GM18526 (cell line): ENCODE data around the gene DPP6.

Experiments
- POLR2A ChIP-seq: IDR thresholded peaks from 3 replicates; pipeline ENCODE4 v1.6.1; 2011; ENCODE audit not compliant: insufficient read length; ENCODE audit errors: extremely low read depth

DPP6 gene

DNA sequence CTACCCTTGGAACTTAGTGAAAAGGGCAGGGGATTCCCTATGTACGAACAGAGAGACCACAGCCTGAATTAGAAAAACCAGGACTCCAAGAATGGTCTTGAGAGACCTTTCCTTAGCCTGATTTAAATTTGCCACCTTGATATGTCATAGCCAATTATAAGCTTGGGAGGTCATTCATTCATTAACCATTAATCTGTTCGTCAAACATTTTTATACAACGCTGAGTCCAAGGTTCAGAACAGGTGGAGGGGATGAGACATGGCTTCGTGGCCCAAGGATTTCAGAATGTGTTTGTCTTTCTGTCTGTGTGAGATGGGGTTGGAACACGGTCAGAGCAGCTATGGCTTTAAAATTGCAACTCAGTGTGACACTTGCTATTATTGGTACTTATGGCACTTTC, 792.8 kb downstream of the DPP6 start:
- TF ChIP-seq POLR2A: no peak

- no peak for TF ChIP-seq POLR2A
These were observed 796.3 kb downstream of the DPP6 start for GRCh38 chr7:154848464-154848863.

- no peak for TF ChIP-seq POLR2A
These were observed 800.0 kb downstream of the DPP6 start for GRCh38 chr7:154852205-154852604.

GRCh38 chr7:154853063-154853726, 801.0 kb downstream of the DPP6 start:
- no peak for TF ChIP-seq POLR2A

DNA sequence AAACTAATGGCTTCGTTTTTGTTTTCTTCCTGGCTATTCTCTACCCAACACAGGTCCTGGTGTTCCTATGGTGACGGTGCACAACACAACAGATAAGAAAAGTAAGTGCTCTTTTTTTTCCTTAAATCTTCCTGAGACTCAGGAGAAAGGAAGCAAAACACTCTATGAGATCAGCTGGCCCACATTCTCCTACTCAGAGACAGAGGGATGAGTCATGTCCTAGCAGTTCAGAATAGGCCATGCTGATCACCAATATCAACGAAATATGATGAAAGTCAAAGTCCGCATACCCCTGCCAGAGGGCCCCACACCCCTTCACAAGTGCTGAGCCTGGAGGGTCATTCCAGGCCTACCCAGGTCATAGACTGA, 801.5 kb downstream of the DPP6 start:
- no peak for TF ChIP-seq POLR2A

GRCh38 chr7:154854836-154855235, 802.6 kb downstream of the DPP6 start:
- TF ChIP-seq POLR2A: no peak

DNA sequence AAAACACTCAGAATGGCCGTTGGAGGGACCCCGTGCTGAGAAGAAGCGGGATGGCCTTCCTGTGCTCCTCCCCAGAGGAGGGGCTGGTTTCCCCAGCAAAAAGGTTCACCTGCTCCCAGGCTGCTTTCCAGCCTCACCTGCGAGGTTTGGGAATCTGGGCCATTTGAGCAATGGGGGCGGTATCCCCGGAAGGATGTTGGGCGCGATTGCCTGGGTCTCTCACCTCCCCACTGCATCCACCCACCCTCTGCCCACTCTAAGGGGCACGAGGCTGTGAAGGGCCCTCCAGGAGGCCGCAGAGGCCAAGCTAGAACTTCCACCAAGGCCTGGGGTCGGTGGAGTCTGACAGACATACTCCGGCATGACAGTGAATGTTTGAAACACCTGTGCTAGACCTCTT, 803.2 kb downstream of the DPP6 start:
- no peak for TF ChIP-seq POLR2A

DNA sequence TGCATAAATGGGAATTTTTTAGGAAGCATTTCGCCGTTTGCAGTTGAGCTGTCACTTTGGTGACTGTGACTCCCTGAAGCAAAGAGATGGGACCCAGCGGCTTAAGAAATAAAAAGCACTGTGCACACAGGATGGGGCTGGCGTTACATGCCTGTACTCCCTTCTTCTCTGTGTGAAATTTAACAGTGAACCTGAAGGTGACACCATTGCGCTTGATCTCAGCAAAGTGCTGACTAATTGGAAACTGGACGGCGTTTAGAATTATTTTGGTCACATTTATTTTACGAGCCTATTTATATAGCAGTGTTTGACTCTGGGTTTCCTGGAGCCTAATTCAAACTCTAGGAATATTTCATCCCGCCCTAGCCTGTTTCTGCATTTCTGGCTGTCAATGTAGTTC, 804.5 kb downstream of the DPP6 start:
- no peak for TF ChIP-seq POLR2A

- TF ChIP-seq POLR2A: no peak
These were observed 805.0 kb downstream of the DPP6 start for GRCh38 chr7:154857240-154857639.

- TF ChIP-seq POLR2A: no peak
These were observed 805.8 kb downstream of the DPP6 start for GRCh38 chr7:154857728-154858681.

GRCh38 chr7:154858836-154859537, 806.8 kb downstream of the DPP6 start:
- TF ChIP-seq POLR2A: no peak

GRCh38 chr7:154859747-154860620, 807.8 kb downstream of the DPP6 start:
- TF ChIP-seq POLR2A: no peak

DNA sequence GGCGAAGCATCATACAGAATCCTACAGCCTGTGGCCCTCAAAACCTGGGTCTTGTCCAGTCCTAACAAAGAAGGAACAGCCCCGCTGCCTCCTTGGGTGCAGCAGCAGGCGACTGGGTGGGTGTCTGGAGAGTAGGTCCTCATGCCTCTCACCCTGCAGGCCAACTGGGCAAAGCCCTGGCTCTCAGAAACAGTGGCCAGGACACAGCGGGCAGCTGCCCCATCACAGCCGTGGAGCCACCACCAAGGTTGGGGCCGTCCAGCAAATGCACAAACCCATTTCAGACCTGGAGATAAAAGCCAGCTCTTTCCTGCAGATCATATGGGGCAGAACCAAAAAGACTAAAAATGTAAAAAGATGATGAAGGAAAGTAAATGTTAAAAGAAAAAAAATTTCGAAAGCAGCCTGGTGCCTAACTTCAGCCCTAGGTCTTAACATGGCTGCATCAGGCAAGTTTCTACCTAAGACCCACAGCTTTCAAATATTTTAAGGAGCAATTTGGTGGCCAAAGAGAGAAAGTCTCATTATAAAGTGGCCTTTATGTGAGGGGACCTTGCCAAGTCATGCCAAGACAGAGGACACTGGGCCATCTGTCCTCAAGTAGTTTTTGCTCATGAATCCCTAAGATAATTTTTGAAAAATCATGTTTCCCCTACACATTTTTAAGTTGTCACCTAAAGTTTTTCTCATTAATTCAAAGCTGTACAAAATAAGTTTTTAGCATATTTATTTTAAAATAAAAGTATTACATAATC, 808.6 kb downstream of the DPP6 start:
- no peak for TF ChIP-seq POLR2A

DNA sequence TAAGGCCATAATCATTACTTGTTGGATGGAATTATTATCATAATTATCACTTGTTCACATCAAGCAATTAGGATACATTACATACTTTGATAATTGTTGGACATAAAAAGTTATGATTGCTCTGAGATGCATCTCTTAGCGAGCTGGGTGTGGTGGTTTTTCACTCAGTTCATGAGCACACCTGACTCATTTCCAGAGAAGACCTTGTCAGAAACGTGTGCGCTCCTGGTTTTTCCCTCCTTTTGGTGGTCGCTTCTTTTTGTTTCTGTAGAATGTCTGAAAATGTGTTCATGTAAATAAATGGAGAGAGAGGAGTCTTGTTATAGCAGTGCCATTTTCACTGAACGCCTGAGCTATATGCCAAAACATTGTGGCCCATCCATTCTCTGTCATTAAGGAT, 809.4 kb downstream of the DPP6 start:
- TF ChIP-seq POLR2A: no peak
